Measurements from ENCODE around the gene PEF1.

- TF ChIP-seq POLR2A (IDR thresholded peaks at IDR 0.05): no peak
- TF ChIP-seq CTCF (IDR thresholded peaks at IDR 0.05 in 4 of 5, conservative IDR thresholded peaks at IDR 0.05 in 1 of 5): no peak
These were observed 25.5 kb downstream of the PEF1 start for GRCh38 chr1:31618916-31619846.
